SK-N-SH (cell line): ENCODE measurements around the gene ETV6.

Experiments used
- CTCF ChIP-seq: fragments of 200-600 bp; sonication (generic); IDR thresholded peaks from 2 replicates; pipeline ENCODE4 v1.6.1; 2017; ENCODE audit warnings: antibody characterized with exemption, mild to moderate bottlenecking, moderate library complexity
- EP300 ChIP-seq, 2 experiments: IDR thresholded peaks; 2 replicates each; pipeline versions ENCODE4 v1.4.0 to v1.6.1; 2012; ENCODE audit warnings: borderline replicate concordance in 1 of 2, low read depth in 1 of 2, low read length in 1 of 2
- FOXJ3 ChIP-seq: sonication (generic); formaldehyde crosslinking; IDR thresholded peaks from 2 replicates; pipeline ENCODE4 v1.5.1; 2020; ENCODE audit warnings: mild to moderate bottlenecking, missing genetic modification reagents
- JUND ChIP-seq: IDR thresholded peaks from 2 replicates; pipeline ENCODE4 v1.4.0; 2012
- NRF1 ChIP-seq: IDR thresholded peaks from 2 replicates; pipeline ENCODE4 v1.6.1; 2012; ENCODE audit warnings: low read depth, mild to moderate bottlenecking, low read length
- POLR2AphosphoS5 ChIP-seq: IDR thresholded peaks from 2 replicates; pipeline ENCODE4 v1.6.1; 2012; ENCODE audit warnings: low read depth, low read length
- REST ChIP-seq: IDR thresholded peaks from 2 replicates; pipeline ENCODE4 v1.6.1; 2012; ENCODE audit warnings: mild to moderate bottlenecking, low read depth, low read length, moderate library complexity
- TAF1 ChIP-seq: IDR thresholded peaks from 2 replicates; pipeline ENCODE4 v1.6.1; 2012; ENCODE audit warnings: low read depth, mild to moderate bottlenecking, low read length, moderate library complexity, borderline replicate concordance

- TF ChIP-seq CTCF = no peak
- no peak for TF ChIP-seq NRF1
- no peak for TF ChIP-seq TAF1
- 0 out of 4 replicates have a peak, but pooled peaks of 1 of the 2 experiments have one; percentile 7 for TF ChIP-seq EP300 (IDR thresholded peaks at IDR 0.05; ENCODE audit: borderline replicate concordance in 1 of 2, low read depth in 1 of 2, low read length in 1 of 2)
- TF ChIP-seq REST = no peak
- no peak for TF ChIP-seq POLR2AphosphoS5
- TF ChIP-seq JUND = no peak
- no peak for TF ChIP-seq FOXJ3 (CRISPR knock-in tag)
Observed at GRCh38 chr12:11797317-11797913, 147.9 kb downstream of the ETV6 start.
